GM21737 (cell line): ENCODE measurements around the gene TUBB2A.
"Not testable (repeated sequence)": the region's sequence is repeated elsewhere in the genome, so short reads cannot be mapped to it uniquely, and the experiment has no call there.

Experiments used
- ATAC-seq: cut with Tn5 transposase; IDR thresholded peaks from one replicate; pipeline ENCODE4 v1.9.1; 2021; ENCODE audit warnings: mild to moderate bottlenecking, moderate library complexity; ENCODE audit not compliant: unreplicated experiment

TUBB2A gene

DNA sequence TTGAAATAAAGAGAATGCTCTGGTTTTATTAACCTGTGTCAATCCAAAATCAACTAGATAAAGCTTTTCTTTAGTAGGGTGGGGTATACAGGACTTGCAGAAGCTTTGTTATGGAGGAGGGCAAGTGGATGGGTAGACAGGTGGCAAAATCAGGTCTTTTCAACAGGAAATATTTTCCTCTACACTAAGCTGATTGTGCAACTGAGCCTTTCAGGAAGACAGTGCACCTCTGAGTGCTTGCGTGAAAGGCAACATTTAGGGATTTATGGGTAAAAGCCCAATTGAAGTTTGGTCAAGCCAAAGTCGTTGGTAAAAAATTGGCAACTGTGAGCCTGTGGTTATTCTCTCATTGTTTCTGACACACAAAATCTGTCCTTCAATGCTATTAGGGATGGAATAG is 23.8 kb upstream of the TUBB2A start:
- ATAC-seq: no peak

DNA sequence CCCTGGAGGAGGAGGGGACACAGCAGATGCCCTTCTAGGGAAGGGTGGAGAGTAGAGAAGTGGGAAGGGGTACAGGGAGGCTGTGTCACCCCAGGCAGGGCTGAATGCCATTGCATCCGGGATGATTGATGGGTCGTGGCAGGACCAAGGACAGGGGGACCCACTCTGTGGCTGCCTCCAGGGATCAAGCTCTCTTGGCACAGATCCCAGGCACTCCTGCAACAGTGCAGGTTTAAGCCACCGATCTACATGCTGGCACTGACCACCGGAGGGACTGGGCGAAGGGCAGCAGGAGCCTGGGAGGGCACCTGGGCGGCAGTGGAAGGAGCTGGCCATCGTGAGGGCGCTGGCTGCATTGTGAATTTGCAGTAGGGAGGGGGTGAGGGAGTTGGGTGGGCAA is 22.6 kb upstream of the TUBB2A start:
- not testable (repeated sequence) for ATAC-seq

DNA sequence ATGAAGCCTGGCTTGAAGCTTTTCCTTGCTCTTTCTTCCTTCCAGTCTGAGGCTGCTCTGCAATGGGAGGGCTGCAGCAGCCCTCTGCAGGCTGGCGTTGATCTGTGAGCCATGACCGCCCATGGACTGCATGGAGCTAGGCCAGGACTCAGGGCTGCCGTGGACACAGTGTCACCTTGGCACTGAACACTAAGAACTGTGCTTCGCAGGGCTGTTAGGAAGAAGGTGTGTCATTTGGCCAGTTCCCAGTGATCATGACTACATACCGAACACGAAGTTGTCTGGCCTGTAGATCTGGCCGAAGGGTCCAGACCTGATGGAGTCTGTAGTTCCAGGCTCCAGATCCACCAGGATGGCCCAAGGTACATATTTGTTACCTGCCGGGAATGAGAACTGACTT is 21.3 kb upstream of the TUBB2A start:
- not testable (repeated sequence) for ATAC-seq

DNA sequence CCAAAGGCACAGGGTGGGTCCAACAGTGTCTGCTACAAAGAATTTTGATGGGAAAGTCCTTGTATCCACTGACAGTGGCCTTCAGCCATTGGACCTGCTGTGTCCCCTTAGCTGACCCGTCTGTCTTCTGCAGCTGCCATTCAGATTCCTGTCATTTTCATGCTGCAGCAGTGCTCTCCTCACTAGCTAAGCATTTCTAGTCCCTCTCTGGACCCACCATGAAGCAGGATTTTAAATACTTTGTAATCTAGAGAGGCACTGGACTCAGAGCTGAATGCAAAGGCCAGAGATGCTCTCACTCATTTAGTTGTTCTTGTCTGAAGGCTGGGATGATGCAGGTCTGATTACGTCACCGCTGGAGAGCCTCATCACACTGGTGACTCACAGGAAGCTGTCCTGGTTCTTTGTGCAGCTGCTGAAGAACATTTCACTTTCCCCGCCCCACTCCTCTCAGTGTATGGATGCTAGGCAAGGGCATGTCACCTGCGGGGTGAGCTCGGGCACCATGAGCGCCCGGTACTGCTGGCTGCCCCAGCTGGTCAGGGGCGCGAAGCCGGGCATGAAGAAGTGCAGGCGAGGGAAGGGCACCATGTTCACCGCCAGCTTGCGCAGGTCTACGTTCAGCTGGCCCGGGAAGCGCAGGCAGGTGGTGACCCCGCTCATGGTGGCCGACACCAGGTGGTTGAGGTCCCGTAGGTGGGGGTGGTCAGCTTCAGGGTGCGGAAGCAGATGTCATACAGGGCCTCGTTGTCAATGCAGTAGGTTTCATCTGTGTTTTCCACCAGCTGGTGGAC is 19.4 kb upstream of the TUBB2A start:
- ATAC-seq: no peak

DNA sequence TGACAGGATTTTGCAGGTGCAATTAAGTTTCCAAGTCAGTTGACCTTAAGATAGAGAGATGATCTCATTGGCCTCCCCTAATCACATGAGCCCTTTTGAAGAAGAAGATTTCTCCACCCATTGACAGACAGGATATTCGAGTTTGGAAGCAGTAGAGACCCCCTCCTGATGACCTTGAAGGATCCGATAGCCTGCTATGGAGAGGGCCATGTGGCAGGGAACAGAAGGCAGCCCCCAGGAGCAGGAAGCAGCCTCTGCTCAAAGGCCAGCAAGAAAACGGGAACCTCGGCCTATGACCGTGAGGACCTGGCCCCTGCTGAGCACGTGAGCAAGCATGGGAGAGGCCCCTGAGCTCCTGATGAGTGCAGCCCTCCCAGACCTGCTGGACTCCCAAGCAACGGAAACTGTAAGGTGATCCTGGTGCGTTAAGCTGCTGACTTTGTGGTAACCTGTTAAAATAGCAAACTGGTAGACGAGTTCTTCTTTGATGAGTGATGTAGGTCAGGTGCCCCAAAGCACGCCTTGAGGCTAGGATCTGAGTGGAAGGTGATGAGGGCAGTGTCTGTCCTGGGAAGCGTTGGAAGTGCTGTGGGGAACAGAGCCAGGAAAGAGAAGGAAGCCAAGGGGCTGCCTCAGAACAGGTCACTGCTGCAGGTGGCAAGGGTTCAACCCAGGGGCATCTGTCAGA is 18.5 kb upstream of the TUBB2A start:
- no peak for ATAC-seq

DNA sequence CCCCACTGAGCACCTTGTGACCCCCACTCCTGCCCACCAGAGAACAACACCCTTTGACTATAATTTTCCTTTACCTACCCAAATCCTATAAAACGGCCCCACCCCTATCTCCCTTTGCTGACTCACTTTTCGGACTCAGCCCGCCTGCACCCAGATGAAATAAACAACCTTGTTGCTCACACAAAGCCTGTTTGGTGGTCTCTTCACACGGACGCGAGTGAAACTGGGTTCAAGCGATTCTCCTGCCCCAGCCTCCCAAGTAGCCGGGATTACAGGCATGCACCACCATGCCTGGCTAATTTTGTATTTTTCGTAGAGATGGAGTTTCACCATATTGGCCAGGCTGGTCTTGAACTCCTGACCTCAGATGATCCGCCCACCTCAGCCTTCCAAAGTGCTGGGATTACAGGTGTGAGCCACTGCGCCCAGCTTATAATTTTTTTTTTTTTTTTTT is 16.3 kb upstream of the TUBB2A start:
- ATAC-seq: not testable (repeated sequence)

DNA sequence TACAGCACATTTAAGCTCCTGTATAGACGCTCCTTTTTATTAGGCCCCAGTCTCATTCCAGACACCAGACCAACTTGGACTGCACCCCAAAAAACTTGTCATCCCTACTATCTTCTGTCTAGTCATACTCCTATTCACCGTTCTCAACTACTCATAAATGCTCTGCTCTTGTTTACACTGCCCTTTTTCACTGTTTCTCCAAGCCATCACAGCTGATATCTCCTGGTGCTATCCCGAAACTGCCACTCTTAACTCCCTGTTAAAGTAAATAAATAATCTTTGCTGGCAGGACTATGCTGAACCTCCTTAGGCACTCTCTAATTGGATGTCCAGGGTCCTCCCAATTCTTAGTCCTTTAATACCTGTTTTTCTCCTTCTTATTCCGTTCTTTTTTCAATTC is 15.4 kb upstream of the TUBB2A start:
- ATAC-seq: not testable (repeated sequence)

DNA sequence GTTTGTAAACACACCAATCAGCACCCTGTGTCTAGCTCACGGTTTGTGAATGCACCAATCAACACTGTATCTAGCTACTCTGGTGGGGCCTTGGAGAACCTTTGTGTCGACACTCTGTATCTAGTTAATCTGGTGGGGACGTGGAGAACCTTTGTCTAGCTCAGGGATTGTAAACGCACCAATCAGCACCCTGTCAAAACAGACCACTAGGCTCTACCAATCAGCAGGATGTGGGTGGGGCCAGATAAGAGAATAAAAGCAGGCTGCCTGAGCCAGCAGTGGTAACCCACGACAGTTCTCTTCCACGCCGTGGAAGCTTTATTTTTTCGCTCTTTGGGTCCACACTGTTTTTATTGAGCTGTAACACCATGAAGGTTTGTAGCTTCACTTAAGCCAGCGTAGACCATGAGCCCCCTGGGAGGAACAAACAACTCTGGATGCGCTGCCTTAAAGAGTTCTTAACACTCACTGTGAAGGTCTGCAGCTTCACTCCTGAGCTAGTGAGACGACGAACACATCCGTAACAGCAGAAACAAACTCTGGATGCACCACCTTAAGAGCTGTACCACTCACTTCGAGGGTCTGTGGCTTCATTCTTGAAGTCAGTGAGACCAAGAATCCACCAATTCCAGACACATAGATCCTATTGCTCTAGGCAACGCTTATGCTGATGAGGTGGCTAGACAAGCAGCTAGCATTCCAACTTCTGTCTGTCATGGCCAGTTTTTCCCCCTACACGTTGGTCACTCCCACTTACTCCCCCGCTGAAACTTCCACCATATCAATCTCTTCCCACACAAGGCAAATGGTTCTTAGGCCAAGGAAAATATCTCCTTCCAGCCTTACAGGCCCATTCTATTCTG is 14.2 kb upstream of the TUBB2A start:
- ATAC-seq: not testable (repeated sequence)

DNA sequence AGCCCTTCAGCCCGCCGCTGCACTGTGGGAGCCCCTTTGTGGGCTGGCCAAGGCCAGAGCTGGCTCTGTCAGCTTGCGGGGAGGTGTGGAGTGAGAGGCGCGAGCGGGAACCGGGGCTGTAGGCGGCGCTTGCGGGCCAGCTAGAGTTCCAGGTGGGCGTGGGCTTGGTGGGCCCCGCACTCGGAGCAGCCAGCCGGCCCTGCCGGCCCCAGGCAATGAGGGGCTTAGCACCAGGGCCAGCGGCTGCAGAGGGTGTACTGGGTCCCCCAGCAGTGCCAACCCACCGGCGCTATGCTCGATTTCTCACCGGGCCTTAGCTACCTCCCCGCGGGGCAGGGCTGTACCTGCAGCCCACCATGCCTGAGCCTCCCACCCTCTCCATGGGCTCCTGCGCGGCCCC is 13.3 kb upstream of the TUBB2A start:
- not testable (repeated sequence) for ATAC-seq

DNA sequence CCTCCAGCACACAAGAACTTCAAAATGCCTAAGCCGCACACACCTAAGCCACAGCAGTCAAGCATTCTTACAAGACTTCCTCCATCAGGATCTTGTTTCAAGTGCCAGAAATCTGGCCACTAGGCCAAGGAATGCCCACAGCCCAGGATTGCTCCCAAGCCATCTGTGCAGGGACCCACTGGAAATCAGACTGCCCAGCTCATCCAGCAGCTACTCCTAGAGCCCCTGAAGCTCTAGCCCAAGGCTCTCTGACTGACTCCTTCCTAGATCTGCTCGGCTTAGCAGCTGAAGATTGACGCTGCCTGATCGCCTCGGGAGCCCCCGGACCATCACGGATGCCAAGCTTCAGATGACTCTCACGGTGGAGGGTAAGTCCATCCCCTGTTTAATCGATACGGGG is 10.7 kb upstream of the TUBB2A start:
- not testable (repeated sequence) for ATAC-seq

DNA sequence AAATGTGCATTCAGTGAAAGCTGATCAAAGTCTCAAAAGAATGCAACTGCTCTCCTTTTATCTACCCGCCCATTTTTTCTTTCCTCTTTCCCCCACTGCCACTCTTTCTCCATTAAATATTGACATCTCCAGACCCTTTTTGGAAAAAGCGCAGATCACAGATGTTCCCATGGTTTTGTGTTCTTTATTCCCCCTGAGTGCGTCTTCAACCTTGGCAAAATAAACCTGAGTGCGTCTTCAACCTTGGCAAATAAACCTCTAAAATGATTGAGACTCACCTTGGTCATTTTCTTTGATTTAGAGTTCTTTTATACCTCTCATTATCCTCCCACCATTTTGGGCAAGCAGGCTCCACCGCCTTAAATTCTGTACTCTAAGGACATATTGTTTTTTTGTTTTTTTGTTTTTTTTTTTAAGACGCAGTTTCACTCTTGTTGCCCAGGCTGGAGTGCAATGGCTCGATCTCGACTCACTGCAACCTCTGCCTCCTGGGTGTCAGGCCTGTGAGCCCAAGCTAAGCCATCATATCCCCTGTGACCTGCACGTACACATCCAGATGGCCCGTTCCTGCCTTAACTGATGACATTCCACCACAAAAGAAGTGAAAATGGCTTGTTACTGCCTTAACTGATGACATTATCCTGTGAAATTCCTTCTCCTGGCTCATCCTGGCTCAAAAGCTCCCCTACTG is 9.3 kb upstream of the TUBB2A start:
- ATAC-seq: not testable (repeated sequence)

DNA sequence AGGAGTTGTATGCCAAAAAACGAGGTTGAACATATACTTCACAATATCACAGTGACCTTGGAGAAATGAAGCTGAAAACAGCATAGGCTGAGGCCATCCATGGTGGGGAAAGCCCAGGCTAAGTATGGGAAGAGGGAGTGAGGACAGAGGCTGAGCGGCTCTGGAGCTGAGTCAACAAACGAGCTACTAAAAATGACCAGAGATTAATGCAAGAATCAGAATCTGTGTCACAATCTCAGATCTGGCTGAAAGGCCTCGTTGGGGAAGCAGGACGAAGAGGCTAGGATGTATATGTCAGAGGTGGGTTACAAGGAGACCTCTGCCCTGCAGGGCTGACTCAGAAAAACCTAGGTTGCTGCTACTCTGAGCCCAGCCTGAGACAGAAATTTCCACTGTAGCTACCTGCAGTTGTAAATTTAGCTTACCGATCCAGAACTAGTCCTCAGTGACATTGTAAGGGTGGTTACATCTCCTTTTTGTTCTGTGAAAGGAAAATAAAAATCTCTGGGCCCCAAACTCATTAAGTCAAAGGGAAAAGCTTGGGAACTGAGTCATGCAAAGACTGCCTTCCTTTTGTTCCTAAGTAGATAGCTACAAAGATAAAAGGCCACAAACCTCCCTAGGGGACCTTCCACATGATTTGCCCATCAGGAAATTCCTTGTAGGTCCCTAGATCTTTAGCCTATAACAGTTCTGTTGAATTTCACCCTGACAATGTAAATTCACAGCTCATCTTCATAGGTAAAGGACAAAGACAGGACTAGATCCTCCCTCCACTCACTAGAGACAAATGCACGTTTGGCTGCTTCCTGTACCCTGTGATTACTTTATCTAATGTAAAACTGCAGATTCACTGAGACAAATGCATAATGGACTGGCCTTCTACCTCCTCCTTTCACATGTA is 8.5 kb upstream of the TUBB2A start:
- ATAC-seq: no peak

DNA sequence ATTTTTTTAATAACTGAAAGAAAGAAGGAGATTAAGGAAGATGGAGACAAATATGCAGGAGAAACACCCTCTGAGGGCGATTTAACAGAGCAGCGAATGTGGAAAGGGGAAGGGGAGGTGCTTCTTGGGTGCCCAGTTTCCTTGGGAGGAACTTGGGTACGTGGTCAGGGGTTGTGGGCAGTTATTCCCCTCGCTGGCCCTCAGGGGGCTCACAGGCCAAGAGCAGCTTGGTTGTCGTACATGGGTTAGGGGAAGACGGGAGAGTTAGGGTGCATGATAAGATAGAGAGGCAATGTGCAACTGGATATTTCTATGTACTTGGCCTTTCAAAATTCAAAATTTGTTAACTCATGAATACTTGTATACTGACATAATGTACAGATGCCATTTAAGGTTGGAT is 7.0 kb upstream of the TUBB2A start:
- ATAC-seq: no peak

DNA sequence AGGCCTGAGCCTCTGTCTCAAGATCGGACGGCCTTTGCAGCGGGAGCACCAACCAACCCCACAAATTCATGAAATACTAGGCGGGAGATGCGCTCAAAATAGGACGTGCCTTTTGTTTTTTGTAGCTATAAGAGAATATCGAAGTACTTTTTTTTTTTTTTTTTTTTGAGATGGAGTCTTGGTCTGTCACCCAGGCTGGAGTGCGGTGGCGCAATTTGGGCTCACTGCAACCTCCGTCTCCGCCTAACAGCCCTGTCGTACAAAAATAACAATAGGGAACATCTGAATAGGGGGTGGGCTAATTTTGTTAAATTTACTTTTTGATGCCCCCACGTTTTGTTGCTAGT is 5.9 kb upstream of the TUBB2A start:
- no peak for ATAC-seq

DNA sequence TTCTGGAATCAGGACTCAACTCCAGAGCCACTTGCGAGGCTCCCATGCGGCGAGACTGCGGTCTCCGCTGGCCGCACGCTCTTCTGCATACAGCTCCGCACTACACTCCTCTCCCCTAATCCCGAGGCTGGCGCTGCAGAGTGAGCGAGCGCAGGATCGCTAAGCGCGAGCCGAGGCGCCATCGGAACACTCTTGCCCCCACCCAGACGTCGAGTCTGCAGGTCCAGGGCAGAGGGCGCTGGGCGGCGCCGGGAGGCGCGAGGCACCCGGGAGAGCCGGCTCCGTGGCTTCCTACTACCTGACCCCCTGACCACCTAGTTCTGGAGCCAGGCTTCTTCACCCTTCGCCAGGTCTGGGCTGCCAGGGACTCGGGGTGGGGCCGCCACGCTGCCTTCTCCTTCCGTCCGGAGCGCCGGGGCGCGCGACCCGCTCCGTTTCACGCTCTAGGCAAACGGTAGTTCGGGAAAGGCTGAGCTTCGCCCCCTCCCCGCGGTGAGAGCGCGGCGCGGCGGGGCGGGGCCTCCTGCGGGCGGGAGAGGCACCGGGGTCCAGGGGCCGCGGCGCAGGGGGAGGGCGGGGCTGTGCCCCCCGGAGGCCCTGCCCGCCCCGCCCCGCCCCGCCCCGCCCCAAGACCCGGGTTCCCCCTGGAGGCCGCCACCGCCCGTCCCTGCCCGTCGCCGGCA is 5.4 kb upstream of the TUBB2A start:
- peak; percentile 40 for ATAC-seq

DNA sequence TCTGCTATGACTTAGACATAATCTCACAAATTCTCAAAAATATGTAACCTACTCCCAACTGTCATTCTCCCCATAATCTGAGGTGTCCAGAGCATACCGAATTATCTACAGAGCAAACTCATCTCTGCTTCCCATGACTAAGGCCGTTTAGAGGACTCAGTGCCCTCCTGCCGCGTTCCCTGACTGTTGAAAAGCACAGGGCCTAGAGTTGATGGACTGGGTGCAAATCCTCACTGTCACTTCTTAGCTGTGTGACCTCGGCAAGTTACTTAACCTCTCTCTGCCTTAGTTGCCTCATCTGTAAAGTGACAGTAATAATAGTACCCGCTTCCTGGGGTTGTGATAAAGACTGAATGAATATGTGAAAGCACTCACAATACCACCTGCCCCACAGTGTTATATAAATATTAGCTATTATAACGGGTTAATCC is 4.7 kb upstream of the TUBB2A start:
- ATAC-seq: no peak

DNA sequence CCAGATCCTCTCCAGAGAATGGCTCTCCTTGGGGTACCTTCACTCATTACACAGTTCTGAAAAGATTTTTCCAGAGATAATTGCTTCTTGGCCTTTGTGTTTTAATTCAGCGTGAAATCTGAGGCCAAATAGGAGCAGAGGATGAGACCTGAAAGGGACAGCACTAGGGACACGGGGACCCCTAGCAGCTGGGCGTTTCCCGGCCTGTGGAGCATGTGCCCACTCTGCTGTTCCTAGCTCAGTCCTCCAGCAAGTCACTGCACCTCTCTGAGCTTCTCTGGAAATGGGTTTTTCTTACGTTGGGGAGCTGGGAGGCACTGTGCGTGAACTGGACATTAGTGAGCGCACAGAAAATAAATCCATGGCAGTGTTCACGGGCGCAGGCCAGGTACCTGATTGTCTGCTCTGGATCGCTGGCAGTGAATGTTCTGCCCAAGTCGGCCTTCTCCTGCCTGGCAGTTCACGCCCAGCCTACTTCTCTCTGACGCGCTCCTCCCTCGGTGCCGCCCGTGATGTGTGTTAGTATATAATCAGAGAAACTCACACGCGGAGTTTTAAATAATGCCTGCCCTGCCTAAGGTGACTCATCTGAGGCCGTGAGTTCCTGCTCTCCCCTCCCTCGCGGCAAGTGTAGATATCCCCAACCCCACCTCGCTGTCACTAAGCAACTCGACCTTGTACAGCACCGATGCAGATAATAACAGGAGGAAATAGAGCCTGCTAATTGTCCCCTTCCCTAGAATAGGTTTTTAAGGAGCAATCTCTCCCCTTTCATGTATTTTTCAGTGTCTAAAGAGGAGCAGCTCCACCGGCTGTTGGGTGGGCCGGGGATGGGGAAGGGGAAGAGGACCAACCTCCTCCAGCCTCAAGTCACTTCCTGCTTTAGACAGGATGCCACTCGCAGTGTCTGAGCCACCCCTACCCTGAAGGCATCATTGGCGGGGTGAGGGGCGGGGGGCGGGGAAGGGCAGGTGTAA is 2.7 kb upstream of the TUBB2A start:
- no peak for ATAC-seq
